ENCODE data around the gene RAP2B. TPM values are rescaled to one million over a fixed set of nuclear protein-coding genes. Genes with fewer than 3 reads are reported as not detected.

RAP2B gene
- total RNA-seq, 4 donors from 2014 or later = 1.8 to 20.5 (median 8.6) TPM

GRCh38 chr3:153216928-153217327 lies 54.9 kb downstream of the RAP2B start:
- Histone ChIP-seq H3K9me3 (no peaks in the 10 kb centered on the region), H3K27ac (no peak overlapping the region), H3K36me3 (no peaks in the 10 kb centered on the region), H3K27me3 (no peaks in the 10 kb centered on the region), H3K4me1 (no peaks in the 10 kb centered on the region), H3K4me3 (no peak overlapping the region)
- intact Hi-C loops (cut with DNase I; ENCODE audit: low total_unique reads) = no loop called here
- no peak for TF ChIP-seq CTCF (IDR thresholded peaks at IDR 0.05)
- TF ChIP-seq POLR2A (IDR thresholded peaks at IDR 0.05) = no peak
- DNase-seq = no peak

- TF ChIP-seq POLR2A (IDR thresholded peaks at IDR 0.05) (no peak), CTCF (IDR thresholded peaks at IDR 0.05) (no peak)
- no peak for DNase-seq
- Histone ChIP-seq H3K27me3 (no peaks in the 10 kb centered on the region), H3K9me3 (no peaks in the 10 kb centered on the region), H3K4me1 (no peaks in the 10 kb centered on the region), H3K27ac (no peak overlapping the region), H3K36me3 (no peaks in the 10 kb centered on the region), H3K4me3 (no peak overlapping the region)
- intact Hi-C loops (cut with DNase I; ENCODE audit: low total_unique reads) = no loop called here
Observed at GRCh38 chr3:153219146-153219545, 57.1 kb downstream of the RAP2B start.
